ENCODE measurements around the gene NCKAP5.
A peak's percentile ranks its signal among the peaks of the same experiment; 100 is the strongest.

NCKAP5 gene

DNA sequence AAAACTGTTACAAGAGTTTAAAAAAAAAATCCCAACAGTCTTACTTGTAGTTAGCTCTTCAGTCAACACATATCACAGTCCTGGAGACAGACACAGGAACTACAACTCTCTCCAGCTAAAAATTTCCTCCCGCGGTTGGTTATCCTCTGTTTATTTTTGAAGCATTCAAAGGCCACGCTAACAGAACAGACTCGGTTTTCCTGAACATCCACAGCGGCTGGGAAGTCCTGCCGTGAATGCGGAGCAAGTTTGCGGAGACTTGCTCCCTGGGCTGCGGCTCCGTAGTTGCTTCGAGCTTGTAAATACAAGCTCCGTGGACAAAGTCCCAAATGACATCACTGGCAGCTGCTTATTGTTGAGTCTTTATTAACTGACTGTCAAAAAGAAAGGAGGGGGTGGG, at the start of gene NCKAP5:
TSS of gene NCKAP5 (minus strand) at position 292 of the 400 bp plus-strand sequence. CDS start 50,937 bp downstream, outside the sequence.
- no peak for DNase-seq

DNA sequence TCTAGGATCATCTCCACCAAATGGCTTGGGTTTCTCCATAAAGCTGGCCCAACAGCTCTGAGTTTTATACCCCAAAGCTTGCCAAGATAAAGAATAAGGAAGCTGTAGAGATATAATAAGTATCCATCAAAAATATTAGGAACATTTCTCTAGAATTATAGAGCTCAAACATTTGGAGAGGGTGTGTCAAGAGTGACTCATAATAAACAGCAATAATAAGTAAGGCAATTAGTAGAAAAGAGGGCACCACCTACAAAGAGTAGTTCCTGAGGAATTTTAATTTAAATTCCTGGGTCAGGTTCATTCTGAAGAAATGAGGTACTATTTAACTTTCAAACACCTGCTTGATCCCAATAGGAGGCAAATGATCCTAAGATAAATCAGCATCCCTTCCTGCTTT, 41.4 kb upstream of the NCKAP5 start:
- no peak for DNase-seq

DNA sequence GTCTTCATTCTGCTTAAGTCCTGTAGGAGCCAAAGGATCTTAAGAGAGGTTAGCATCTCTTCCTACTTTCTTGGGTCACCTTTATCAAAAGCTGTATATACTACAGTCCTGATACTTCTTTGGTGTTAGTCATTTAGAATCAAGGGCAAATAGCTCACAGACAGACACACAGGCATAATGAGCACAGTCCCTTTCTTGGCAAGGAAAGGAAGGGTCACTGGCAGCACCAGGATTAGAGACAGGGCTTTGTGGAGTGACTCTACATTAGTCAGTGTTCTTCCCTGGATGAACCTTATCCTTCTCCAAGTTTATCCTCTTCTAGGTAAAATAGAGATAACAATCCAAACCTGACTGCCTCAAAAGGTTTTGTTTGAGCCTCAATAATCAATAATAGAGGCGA, 40.0 kb upstream of the NCKAP5 start:
- no peak for DNase-seq

DNA sequence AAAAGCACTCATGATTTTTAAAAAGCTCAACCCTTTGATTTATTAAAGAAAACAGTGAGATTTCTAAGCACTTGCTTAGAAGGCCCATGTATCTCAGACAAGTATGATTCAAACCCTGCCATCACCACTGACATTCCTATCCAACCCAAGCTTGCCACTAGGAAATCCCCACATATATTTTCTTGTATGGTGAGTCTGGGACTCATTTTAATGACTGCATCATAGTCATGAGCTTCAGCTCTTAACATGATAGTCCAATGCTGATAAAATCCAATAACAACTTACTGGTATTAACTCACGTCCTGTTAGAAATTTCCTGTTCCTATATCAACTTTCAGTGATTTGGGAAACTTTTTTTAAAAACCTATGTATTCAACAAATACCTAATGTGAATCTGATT, 39.4 kb upstream of the NCKAP5 start:
- DNase-seq = no peak

DNA sequence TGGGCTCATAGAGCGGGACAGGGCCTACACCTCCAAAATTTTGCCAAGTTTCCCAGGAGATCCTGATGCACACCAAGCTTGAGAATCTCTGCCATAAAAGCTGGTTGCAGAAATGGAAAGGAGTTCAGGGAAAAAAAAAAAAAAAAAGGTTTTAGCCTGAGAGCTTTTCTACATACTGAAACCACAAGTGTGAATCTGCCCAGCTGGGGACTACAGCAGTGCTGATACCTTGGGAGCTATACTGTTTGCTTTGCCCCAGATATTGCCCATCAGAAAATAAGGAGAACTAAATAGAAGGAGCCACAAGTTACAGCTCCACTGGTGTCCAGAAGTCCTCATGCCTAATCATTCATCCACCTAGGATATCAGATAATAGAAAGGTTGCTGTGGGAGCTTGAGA, 38.4 kb upstream of the NCKAP5 start:
- DNase-seq = no peak

DNA sequence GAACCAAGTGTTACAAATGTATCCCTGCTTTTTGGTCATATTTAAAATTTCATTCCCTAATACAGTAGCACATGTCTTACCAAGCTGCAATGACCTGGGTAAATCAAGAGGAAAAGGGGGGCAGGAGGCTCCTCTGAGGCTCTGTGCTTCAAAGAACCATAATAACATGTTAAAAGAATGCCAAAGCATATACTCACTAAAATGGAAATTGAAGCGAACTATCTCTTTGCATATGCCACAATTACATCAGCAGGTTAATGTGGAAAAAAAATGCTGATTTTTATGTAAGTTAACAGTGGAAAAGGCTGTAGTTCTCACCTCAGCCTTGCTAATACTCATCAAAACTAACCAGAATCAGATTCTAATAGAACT, 37.5 kb upstream of the NCKAP5 start:
- DNase-seq = no peak

DNA sequence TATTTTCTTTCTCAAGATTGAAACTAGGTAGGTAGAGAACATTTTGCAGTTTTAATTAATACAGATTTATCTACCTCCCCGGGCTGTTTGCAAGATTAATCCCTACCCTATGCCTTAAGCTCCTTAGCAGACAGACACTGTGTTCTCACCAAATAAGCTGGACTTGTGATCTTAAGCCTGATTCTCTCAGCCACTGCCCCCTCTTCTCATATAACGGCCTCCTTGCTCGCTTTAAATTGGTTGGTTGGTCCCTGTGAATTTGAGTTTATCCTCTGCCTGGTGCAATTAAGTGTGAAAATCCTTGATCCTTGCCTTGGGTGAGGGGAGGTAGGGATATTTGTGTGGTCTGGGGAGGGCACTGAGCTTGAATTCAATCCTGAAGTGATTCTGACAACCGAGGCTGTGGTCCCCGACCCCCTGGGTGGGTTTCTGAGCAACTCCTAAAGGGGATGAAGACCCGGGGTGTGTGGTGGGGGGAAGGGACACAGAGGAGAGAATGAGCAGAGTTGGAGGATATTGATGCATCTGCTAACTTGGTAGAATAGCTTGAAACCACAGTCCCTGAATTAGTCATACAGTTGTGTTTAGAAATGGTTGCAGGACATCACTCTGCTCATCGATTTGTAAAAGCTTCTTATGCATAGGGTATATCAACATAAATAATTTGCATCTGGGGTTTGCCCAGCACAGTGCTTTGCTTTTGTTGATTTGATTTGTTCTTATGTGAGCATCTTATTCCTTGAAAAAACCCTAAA, 36.9 kb upstream of the NCKAP5 start:
- no peak for DNase-seq

DNA sequence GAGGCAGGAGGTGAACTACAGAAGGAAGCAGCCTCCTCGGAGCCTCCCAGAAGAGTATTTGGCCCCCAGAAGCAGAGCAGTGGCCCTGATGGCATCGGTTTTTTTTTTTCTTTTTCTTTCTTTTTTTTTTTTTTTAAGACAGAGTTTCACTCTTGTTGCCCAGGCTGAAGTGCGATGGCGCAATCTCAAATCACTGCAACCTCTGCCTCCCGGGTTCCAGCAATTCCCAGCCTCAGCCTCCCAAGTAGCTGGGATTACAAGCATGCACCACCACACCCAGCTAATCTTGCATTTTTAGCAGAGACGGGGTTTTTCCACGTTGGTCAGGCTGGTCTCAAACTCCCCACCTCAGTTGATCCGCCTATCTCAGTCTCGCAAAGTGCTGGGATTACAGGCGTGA, 34.8 kb upstream of the NCKAP5 start:
- DNase-seq = no peak

DNA sequence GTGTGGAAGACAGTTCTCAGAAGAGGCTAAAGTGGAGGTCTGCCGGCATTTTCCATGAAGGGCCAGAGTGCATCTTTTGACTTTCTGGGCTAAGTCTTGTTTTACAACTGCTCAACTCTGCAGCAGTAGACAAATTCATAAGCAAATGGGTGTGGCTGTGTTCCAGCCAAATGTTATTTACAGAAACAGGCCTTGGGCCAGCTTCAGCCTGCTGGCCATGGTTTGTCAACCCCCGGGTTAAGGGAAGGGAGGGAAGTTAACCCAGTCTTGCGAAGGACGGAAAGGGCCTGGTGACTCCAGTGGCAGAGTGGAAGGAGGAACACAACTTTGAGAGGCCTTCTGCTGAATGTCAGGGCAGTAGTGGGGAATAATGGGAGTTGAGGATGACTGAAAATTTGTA, 34.3 kb upstream of the NCKAP5 start:
- DNase-seq = no peak

DNA sequence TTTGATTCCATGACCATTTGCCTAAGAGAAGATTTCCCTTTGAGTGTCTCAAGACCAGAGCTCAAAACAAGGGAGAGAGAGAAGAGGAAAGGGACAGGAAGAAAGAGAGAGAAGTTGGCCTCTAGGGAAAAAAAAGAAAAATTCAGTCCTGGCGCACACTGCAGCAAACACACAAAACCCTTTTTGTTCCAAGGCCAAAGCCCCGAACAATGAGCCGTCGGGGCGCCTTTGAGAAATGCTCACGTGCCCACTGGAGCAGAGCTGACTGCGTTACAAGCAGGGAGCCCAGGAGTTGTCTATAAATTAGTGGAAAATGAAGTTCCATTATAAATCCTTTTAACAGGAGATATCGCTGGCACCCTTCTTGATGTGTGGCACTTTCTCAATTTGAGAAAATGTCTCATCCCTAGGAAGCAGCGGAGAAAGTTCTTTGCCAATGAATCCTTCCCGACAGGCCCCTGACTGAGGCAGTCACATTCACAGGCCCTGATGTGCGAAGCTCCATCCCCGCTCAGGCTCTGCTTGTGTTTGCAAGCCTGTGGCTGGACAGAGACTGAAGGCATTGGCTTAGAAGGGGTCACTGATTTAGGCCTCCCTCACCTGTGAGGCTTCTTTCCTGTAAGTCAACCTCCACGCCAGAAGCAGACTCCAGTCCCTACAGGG, 32.1 kb upstream of the NCKAP5 start:
- no peak for DNase-seq

DNA sequence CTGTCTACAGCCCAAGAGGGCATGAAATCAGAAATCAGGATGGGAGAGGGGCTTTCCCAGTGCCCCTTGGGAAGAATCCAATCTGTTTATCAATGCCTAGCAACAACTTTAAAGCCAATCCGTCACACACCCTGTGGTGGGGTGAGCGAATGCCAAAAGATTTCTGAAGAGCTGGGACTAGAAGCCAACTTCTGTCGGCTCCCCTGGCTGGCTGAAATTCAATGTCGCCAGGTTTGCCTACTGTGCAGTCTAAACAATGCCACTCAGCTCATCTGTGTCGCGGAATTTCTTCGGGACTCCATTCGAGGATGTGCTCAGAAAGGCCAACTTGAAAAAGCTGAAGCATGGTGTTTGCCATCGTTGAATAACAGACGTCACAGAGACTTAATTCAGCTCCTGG, 31.5 kb upstream of the NCKAP5 start:
- DNase-seq = peak in 1 of 2 experiments; percentile 1

DNA sequence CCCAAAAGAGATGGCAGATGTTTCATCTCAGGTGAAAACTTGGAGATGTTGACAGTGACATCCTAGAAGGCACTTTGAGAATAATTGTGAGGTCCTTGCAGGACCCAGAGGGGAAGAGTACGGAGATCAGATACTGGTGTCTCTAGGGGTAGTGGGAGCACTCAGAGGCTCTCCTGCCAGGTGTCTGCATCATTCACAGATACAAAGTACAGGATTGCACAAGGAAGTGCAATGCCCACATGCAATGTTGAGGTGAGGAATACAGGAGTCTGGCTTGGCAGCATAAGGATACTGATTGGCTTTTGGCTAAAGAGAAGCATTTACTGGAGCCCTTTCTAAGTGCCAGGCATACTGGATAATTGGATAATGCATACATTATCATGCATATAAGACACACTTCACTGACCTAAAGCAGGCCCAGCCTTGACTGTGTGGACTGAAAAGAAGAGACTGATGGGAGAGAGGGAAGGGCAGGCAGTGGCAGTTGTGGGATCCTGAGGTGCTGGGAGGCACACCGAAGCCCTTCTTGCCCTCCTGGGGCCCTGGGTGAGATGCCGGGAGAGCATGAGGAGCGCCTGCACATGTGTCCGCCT, 31.0 kb upstream of the NCKAP5 start:
- DNase-seq = no peak

DNA sequence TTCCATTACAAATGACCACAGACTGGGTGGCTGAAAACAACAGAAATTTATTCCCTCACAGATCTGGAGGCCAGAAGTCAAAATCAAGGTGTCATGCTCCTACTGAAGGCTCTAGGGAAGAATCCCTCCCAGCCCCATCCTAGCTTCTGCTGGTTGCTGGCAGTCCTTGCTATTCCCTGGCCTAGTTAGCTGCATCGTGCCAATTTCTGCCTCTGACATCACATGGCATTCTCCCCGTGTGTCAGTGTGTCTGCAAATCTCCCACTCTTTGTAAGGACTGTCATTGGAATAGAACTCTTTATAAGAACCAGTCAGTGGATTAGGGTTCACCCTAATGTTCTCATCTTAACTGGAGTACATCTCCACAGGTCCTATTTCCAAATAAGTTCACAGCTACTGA, 30.5 kb upstream of the NCKAP5 start:
- no peak for DNase-seq

DNA sequence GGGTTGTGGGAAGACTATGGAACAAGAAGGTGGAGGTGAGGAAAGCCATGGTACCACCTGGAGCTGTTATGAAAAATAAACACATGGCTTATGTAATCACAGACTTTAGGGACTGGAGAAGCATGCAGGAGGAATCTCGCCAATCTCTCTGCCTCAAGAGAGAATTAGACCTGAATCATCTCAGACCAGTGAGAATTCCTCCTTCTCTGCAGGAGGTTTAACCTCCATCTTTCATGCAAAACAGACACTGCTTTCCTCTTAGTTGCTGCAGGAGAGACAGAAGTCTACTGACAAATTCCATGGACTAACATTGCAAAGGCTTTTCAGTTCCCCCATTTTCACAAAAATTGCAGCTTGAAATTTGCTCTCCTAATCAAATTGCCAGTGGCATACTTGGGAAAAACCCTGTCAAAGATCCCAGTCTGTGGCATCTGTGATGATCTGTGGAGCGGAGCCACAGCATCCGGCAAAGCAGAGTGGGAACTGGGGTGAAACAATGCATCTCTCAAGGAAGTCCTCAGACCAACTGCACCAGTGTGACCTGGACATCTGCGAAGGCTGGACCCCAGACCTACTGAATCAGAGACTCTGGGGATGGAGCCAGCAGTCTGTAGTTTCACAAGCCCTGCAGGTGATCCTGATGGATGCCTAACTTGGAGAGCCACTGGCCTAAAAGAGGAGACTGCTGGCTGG, 28.6 kb upstream of the NCKAP5 start:
- no peak for DNase-seq

DNA sequence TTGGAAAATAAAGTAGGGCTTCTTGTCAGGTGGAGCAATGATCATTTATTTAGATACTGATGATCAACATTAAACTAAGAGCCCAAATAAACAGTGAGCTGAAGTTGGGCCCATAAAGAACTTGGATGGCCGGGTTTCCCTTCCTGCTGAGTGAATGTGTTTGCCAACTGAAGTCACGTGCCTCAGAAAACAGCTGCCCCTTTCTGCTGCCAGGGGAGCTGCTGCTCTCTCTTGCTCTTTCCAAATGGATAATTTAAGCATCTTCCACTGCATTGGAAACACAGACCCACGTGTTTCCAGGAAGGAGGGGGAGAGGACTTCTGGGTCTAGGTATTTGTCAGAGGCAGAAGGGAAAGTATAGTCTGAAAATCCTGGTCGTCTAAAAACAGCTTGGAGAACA, 22.9 kb upstream of the NCKAP5 start:
- DNase-seq = peak; percentile 22 to 44

DNA sequence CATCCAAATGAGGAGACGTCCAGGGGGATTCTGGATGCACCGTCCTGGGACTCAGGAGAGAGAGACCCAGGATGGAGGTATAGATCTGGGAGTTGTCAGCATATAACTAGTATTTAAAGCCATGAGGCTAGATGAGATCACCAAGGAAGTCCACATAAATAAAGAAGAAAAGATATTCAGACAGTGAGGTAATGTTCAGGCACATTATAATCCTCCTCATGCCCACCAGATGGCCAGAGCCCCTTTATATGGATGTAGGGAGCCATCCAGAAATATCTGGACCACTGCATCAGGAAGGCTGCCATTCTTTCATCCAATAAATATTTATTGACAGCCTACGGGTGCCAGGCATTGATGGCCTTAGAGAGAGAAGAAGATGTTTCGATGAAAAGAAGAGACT, 21.2 kb upstream of the NCKAP5 start:
- DNase-seq = no peak

DNA sequence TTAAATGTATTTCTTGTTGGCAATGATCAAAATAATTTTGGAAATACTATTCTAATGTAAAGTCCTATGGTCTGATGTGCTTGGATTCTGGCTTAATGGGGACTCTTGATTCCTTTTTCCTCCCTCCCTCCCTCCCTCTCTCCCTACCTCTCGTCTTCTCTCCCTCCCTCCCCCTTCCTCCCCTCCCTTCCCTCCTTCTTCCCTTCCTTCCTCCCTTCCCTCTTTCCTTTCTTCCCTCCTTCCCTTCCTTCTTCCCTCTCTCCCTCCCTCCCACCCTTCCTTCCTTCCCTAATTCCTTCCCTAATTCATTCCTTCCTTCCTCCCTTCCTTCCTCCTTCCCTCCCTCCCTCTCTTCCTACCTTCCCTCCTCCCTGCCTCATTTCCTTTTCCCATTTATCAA, 19.9 kb upstream of the NCKAP5 start:
- DNase-seq = no peak

DNA sequence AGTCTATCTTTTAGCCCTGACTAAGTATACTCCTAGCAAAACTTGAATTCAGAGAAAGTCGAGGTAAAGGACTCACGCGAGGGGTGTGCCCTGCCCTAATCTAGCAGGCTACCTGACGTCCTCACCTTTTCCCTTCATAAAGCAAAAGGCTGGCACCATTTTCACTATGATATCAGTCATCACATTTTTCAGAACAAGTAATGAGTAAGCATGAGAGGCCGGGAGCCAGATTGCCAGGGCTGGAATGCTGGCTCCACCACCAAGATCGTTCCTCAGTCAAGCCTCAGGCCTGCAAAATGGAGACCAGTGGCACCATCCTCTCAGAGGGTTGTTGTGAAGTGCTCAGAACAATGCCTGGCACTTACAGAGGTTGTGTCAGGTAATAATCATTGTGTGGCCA, 18.7 kb upstream of the NCKAP5 start:
- DNase-seq = no peak

DNA sequence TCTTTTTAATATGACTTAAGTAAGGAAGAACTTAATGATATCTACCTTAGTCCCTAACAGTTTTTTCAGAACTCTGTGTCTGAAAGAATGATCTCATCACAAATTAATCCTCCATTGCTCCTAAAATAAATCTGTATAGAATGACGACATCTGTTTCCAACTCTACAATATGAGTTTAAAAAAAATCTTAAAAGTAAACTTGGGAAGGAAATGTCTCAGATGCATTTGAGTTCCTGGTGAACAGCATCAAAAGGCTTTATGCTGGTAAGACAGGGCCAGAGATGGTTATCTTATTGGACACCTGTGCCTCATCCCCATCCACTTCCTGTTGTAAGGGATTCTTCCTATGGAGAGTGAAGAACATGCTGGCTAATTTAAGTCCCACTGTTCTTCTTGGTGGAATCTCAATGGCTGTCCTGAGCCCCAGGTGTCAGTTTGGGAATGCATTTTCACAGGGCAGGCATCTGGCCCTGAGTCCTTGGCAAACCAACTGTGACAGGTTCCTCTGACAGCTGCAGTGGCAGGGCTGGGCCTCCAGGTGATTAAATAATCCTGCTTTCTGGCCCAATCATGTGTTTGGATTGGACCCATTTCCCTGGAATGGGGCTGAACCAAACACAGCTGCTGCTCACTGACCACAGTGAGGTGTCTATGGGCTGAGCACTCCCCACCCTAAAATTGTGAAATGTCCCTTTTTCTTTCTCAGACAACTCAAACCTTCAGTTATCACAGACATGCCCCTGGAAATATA, 12.9 kb upstream of the NCKAP5 start:
- no peak for DNase-seq

DNA sequence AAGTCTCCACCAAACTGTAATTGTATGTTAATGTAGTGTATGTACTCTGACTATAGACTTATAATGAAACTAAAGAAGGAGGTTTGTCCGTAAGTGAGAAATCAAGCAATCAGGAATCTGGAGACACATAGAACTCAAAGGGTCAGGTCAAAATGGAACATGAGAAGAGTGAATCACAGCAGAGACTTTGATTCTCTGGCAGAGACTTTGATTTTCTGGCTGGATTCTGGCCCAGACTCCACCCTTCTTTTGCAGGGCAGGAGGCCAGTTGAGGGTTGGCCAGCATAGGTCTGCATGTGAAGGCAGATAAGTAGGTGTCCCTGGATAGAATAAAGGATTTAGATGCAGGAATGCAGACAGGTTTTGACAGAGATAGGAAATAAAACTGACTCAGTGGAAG, 11.0 kb upstream of the NCKAP5 start:
- no peak for DNase-seq

DNA sequence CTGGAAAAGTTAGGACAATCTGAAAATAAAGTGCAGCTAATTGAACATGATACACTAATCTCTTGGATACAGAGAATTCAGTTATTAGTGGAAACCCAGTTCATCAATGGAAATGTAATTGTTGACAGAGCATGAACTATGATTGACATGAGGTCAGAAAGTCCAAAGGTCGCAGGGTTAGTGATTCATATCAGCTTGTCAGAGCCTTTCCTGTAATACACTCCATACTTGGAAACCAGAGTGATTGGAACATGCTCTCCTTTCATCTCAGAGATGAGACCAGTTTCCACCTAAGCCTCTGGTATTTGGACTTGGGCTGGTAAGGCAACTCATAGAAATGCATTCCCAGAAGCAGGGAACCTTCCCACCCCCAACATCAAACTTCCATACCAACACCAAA, 8.5 kb upstream of the NCKAP5 start:
- DNase-seq = no peak

DNA sequence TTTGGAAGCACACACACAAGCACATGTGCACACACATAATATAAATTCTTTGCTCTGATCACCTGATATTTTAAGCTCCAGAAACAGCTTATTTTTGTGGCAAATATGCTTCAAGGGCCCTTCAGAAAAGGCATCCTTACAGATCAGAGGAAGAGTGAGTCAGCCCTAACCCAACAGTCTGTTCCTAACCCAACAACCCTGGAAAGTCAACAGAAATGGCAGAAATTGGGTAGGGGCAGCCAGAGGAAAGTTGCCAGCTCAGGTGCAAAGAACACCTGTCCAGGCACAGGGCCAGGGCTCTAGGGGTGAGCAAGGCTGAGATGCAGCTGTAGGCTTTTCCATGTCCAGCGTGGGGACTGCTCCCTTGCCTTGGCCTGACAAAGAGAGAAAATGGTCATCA, 6.4 kb upstream of the NCKAP5 start:
- DNase-seq = no peak

DNA sequence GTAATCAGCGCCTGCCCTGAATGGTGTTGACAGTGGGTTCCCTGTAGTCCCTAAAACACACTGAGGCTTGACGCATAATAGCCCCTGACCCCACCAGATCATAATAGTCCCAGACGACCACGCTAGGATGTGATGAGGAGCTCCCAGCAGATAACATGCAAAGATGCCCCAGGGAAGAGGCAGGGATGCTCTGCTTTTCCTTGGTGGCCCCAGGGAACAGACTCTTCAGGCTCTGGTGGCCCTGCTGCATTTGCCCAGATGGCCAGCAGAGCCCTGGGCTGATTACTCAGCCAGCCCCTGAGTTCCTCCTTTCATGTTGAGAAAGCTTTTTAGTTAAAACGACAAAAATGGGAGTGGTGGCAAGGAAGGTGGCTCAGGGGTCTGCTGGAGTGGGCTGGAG, 5.9 kb upstream of the NCKAP5 start:
- DNase-seq = no peak

Data from NCI-H446 (cell line).